Measurements from ENCODE around the gene NAXE.
A peak's percentile ranks its signal among the peaks of the same experiment; 100 is the strongest.
"Not testable (repeated sequence)": the region's sequence is repeated elsewhere in the genome, so short reads cannot be mapped to it uniquely, and the experiment has no call there.

Gene NAXE

GRCh38 chr1:156590326-156591180 lies 1.0 kb upstream of the NAXE start:
- no peak for DNase-seq (ENCODE audit: low read depth, low spot score)
- peak overlapping the region; percentile 84 for H3K4me3 ChIP-seq (ENCODE audit: low read length)

DNA sequence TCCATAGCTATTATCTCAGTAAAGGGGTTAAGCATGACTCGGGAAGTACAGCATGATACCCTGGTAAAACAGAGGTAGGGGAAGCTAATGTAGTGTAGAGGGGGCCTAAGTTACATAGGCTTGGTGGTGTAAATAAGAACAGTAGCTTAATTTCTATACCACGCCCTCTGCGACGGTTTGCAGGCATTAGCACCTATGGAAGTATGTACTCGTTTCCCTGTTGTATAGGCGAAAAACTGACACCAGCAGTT lies 470 bp upstream of the NAXE start:
- peak overlapping the region; percentile 84 for H3K4me3 ChIP-seq (ENCODE audit: low read length)
- no peak for DNase-seq (ENCODE audit: low read depth, low spot score)

DNA sequence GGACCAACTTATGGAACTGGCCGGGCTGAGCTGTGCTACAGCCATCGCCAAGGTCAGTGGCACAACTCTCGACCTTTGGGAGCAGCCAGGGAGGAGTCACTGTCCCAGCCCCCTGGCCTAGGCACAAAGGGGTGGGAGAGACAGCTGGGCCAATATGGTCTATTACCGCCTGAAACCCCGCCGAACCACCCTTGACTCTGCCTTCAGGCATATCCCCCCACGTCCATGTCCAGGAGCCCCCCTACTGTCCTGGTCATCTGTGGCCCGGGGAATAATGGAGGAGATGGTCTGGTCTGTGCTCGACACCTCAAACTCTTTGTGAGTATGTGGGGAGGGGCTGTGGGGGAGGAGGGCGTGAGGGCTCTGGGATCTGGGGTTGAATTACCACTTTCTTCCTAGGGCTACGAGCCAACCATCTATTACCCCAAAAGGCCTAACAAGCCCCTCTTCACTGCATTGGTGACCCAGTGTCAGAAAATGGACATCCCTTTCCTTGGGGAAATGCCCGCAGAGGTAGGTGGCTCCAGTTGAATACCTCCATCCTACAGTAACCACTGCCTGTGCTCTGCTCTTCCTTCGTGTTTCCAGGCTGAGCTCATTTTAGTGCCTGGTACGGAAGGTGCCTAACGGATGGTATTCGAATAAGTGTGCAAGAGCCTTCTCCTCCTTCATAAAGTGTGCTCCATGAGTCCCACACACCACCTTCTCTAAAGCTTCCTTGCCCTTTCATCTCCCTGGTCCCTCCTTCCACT lies 758 bp downstream of the NAXE start:
- DNase-seq (ENCODE audit: low read depth, low spot score) = no peak
- H3K4me3 ChIP-seq (ENCODE audit: low read length) = peak overlapping the region; percentile 84

GRCh38 chr1:156592910-156593660 lies 1.5 kb downstream of the NAXE start:
- H3K4me3 ChIP-seq (ENCODE audit: low read length) = peak overlapping the region; percentile 84; the same call in 1 of the 2 replicates
- no peak for DNase-seq (ENCODE audit: low read depth, low spot score)

GRCh38 chr1:156593661-156593989 lies 2.0 kb downstream of the NAXE start:
- no peak overlapping the region for H3K4me3 ChIP-seq (ENCODE audit: low read length)
- DNase-seq (ENCODE audit: low read depth, low spot score) = no peak

- no peak for DNase-seq (ENCODE audit: low read depth, low spot score)
- H3K4me3 ChIP-seq (ENCODE audit: low read length) = no peak overlapping the region
These were observed 2.6 kb downstream of the NAXE start for GRCh38 chr1:156594190-156594589.

GRCh38 chr1:156595016-156595415 lies 3.4 kb downstream of the NAXE start:
- no peak for DNase-seq (ENCODE audit: low read depth, low spot score)
- no peak overlapping the region for H3K4me3 ChIP-seq (ENCODE audit: low read length)

DNA sequence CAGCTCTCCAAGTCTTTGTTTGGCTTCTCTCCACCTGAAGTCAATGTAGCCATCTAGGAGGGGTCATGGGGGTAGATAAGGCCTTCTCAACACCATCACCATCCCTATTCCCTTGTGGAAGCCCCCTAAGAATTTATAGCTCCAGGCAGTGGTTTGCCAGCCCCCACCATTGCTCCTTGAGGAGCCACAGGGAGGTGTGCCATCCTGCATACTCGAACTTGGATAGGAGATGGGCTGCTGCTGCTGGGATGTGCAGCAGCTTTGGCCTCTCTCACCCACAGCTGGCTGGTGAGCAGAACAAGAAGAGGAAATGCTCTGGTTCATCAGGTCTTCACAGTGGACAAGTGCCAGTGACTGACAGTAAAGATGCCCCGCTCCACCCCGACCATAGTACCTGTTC lies 4.8 kb downstream of the NAXE start:
- H3K4me3 ChIP-seq (ENCODE audit: low read length) = no peak overlapping the region
- no peak for DNase-seq (ENCODE audit: low read depth, low spot score)

- H3K4me3 ChIP-seq (ENCODE audit: low read length) = no peak overlapping the region
- DNase-seq (ENCODE audit: low read depth, low spot score) = no peak
These were observed 6.5 kb downstream of the NAXE start for GRCh38 chr1:156598125-156598524.

DNA sequence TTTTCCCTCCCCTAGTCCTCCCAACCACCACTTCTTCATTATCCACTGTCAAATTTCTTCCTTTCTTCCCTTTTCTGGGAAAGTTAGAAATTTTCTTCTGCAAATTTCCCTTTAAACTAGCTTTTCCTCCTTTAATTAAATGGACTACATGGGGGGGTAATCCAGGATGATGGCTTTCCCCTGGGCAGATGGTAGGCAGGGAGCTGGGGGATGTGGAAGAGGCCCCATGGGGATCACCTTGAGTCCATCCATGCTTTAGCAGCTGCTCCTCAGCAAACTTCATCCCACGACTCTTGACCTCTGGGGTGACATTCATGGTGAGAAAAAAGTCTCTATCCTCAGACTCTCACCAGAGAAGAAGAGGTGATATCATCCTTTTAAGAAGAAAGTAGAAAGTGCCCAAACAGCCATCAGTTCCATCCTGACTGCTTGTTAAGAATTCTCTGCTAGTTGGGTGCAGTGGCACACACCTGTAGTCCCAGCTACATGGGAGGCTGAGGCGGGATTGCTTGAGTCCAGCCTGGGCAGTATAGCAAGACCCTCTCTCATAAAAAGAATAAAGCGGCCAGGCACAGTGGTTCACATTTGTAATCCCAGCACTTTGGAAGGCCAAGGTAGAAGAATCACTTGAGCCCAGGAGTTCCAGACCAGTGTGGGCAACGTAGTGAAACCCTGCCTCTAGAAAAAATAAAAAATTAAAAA lies 7.3 kb downstream of the NAXE start:
- no peak for DNase-seq (ENCODE audit: low read depth, low spot score)
- H3K4me3 ChIP-seq (ENCODE audit: low read length) = no peak overlapping the region

GRCh38 chr1:156599811-156600210 lies 8.2 kb downstream of the NAXE start:
- no peak for DNase-seq (ENCODE audit: low read depth, low spot score)
- H3K4me3 ChIP-seq (ENCODE audit: low read length) = no peak overlapping the region

- peak overlapping the region; percentile 78 for H3K4me3 ChIP-seq (ENCODE audit: low read length)
- DNase-seq (ENCODE audit: low read depth, low spot score) = no peak
These were observed 9.2 kb downstream of the NAXE start for GRCh38 chr1:156600733-156601121.

GRCh38 chr1:156601122-156601830 lies 9.7 kb downstream of the NAXE start, which contains the start of gene GPATCH4:
Gene GPATCH4 (minus strand): TSS chr1:156601479.
- peak within 1 kb of the TSS; percentile 78 for H3K4me3 ChIP-seq (ENCODE audit: low read length)
- peak; percentile 81 for DNase-seq (ENCODE audit: low read depth, low spot score)

- peak overlapping the region; percentile 78 for H3K4me3 ChIP-seq (ENCODE audit: low read length)
- no peak for DNase-seq (ENCODE audit: low read depth, low spot score)
These were observed 10.3 kb downstream of the NAXE start for GRCh38 chr1:156601892-156602291.

GRCh38 chr1:156602557-156602993 lies 11.0 kb downstream of the NAXE start:
- no peak overlapping the region for H3K4me3 ChIP-seq (ENCODE audit: low read length)
- DNase-seq (ENCODE audit: low read depth, low spot score) = no peak

- DNase-seq (ENCODE audit: low read depth, low spot score); H3K4me3 ChIP-seq (ENCODE audit: low read length): not testable (repeated sequence)
These were observed 15.8 kb downstream of the NAXE start for GRCh38 chr1:156607344-156607743.

DNA sequence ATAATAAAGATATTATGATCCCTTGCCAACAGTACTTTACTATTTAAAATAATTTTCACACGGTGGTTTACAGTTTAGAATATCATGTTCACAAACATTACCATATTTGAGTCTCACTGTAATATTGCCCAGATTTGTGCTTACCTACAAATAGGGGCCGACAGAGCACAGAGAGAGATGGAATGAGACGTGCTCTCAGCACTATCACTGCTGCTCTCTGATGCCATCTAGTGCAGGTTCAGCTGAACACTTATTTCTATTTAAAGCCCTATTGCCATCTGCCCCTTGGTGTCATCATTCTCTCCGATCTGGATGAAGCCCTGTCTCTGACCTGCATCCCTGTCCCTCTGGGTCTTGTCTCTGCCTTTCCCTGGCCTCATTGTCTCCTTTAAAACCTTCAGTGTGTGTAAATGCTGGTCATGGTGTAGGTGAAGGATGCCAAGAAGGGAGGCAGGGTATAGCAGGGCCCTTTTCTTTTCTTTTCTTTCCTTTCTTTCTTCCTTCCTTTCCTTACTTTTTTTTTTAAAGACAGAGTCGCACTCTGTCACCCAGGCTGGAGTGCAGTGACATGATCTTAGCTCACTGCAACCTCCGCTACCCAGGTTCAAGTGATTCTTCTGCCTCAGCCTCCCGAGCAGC lies 16.6 kb downstream of the NAXE start:
- H3K4me3 ChIP-seq (ENCODE audit: low read length) = no peak overlapping the region
- peak; percentile 82 for DNase-seq (ENCODE audit: low read depth, low spot score)

DNA sequence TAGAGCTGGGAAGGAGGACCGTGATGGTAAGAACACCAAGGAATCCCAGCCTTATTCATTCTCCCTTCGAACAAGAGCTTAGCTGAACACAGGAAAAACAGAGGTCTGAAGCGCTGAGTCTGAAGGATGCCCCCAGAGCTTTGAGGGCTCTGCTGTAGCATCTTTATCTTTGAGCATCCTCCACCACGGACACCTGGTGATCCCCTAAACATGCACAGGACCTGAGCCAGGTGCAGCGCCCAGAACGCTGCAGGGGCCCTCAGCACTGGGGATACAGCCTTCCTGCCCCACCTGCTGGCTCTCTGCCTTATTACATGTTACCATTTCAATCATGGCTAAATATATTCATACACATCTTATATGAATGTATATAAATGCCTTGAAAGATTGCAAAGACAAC lies 17.4 kb downstream of the NAXE start:
- no peak for DNase-seq (ENCODE audit: low read depth, low spot score)
- H3K4me3 ChIP-seq (ENCODE audit: low read length) = no peak overlapping the region

Measured in Jurkat, Clone E6-1 (cell line).